Germinal center (tissue), 1 donor: Measurements from ENCODE around the gene DHX57.
"Not testable (repeated sequence)": the region's sequence is repeated elsewhere in the genome, so short reads cannot be mapped to it uniquely, and the experiment has no call there.

Experiments
- DNase-seq: peaks from one replicate; pipeline ENCODE4 v3.0.0; 2012; ENCODE audit warnings: mixed read lengths, low spot score

The DHX57 gene

DNA sequence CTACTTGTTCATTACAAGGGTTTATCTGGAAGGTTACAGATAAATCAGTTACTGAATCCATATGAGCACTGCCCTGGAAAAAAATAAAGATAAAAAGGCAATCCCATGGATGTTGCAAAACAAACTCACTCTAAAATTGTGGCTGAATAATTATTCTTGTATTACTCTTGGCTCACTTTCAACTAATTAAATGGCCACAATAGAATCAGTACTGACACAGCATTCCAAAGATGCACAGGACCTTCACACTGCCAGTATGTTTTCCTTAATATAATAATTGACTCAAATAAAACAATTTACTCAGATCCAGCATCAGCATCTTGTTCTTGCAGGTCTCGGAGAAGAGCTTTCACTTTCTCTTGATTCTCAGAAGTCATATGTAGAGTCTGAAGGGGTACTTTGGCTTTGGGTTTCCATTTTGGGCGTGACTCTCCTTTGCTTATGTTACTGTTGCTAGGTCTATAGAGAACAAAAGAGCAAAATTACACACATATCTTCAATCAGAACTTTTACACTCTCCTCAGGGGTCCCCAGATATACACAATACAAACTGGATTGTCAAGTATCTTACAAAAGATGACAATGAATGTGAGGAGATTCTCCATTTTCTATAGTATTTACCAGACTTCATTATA lies 12.6 kb downstream of the DHX57 start:
- DNase-seq = no peak

DNA sequence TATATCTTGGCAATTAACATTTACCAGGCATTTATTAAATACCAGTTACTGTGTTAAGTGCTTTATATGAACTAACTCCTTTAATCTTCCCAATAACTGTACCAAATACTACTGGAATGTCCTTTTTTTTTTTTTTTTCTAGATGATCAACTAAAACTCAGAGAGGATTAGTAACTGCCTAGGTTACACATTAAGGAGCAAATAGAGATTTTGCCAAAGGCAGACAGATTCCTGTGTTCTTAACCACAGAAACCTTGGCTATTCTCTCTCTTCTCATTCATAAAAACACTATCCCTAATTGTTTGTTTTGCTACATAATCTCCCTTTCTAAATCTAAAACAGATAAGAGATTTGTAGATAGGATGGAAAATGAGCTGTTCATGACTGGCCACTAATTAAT lies 13.3 kb downstream of the DHX57 start:
- DNase-seq = no peak

DNA sequence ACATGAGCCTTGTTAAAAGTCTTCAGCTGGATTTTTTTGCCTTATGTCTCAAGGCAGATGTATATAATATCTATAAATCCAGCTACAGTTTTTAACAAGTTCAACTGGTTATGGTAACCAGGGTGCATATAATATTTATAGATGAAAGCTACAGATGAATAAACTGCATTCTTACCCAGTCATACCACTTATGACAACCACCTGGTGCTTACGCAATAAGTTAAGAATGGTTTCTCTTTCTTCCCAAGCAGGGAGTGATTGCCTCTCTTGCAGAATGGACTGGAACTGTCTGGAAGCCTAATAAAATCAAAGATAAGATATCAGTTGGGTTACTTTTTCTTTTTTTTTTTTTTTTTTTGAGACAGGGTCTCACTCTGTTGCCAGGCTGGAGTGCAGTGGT lies 19.6 kb downstream of the DHX57 start:
- no peak for DNase-seq

DNA sequence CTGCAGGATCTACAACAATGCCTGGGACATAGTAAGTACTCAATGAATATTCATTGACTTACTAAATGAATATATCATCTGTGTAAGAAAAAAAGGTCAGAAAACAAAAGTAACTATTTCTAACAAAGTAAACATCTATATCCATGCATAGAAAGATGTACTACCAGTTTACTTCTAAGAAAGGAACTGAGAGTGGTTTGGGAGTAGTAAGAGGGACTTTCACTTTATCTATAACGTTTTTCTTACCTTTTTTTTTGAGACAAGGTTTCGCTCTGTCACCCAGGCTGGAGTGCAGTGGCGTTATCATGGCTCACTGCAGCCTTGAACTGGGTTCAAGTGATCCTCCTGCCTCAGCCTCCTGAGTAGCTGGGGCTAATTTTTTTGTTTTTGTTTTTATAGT lies 25.7 kb downstream of the DHX57 start:
- no peak for DNase-seq

GRCh38 chr2:38836791-38837190 lies 38.9 kb downstream of the DHX57 start:
- DNase-seq = no peak

DNA sequence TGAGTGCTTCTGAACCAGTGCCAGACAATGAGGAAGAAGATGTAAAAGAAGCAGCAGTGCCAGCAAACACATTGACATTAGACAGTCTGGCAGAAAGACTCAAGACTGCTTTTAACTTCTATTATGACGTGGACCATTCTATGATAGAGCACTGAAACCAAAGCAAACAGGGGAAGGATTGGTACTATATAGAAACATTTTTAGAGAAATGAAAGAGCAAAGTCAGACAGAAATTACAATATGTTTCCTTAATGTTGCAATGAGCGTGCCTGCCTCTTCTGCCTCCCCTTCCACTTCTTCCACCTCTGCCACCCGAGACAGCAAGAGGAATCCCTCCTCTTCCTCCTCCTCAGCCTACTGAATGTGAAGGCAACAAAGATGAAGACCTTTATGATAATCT lies 39.7 kb downstream of the DHX57 start:
- DNase-seq = peak; percentile 14

DNA sequence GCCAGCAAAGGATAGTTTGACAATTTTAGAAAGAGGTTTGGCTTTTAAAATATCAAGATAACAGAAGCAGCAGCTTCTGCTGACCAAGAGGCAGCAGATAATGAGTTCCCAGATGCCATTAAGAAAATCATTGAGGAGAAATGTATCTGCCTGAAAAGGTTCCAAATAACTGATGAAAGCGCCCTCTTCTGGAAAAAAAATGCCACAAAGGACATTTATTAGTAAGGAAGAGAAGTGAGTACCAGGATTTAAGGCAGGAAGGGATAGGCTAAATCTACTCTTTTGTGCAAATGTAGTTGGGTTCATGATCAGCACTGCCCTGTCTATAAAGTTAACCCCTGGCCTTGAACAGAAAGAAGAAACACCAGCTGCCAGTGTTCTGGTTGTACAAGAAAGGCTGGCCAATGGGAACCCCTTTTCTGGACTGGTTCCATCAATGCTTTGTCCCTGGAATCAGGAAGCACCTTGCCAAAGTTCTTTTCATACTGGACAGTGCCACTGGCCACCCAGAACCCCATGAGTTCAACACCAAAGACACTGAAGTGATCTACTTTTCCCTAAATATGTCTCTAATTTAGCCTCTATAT lies 40.6 kb downstream of the DHX57 start:
- DNase-seq = no peak

GRCh38 chr2:38830526-38831159 lies 45.1 kb downstream of the DHX57 start:
- DNase-seq = no peak

GRCh38 chr2:38829971-38830370 lies 45.8 kb downstream of the DHX57 start:
- DNase-seq = no peak

DNA sequence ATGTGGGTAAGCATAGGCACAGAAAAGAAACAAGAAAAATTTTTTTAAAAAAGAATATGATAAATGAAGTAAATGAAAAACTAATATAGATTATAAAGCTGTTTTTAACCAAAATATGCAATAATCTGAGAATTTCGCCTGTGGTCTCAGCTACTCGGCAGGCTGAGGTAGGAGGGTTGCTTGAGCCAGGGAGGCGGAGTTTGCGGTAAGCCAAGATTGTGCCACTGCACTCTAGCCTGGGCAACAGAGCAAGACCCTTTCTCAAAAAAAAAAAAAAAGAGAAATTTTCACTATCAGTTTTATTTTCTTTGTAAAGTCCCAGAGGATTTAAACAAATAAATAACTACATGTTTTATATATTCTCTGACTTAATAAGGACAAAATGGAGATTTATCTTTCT lies 47.3 kb downstream of the DHX57 start:
- no peak for DNase-seq

- not testable (repeated sequence) for DNase-seq
Measured at GRCh38 chr2:38827539-38828145, 48.1 kb downstream of the DHX57 start.

- DNase-seq = no peak
Measured at GRCh38 chr2:38825956-38826355, 49.8 kb downstream of the DHX57 start.

GRCh38 chr2:38824906-38825305 lies 50.8 kb downstream of the DHX57 start:
- DNase-seq = no peak

- DNase-seq = no peak
Measured at GRCh38 chr2:38823386-38823785, 52.3 kb downstream of the DHX57 start.

DNA sequence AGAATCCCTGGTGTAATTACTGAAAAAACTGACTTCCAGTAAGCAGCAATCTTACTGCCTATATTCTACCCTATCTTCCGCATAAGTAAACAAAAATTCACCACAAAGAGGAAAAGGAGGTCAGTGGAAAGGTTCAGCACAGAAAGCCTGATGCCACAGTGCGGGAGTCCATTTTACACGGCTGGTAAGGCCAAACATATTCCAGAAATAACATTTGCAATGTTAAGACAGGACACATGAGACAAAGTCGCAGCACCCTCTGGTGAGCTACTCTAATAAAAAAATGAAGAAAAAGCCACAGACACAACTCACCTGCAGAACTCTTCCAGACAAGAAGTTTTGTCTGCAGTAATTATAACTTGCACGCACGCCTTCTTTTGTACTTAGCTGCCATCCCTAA lies 57.2 kb downstream of the DHX57 start:
- no peak for DNase-seq

DNA sequence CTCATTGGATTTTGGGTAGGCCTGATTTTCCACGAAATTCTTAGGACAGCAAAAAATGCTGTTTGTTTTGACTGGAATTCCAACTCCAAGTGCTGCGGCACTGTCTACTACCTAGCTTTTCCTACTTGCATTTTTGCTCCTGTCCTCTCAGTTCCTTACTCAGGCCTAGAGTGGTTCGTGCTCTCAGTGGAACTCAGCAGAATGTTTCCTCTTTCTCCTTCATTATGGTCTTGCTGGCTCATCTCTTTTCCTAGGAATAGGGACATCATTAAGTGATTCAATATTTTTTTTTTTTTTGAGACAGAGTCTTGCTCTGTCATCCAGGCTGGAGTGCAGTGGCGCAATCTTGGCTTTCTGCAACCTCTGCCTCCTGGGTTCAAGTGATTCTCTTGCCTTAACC lies 59.8 kb downstream of the DHX57 start:
- DNase-seq = no peak

DNA sequence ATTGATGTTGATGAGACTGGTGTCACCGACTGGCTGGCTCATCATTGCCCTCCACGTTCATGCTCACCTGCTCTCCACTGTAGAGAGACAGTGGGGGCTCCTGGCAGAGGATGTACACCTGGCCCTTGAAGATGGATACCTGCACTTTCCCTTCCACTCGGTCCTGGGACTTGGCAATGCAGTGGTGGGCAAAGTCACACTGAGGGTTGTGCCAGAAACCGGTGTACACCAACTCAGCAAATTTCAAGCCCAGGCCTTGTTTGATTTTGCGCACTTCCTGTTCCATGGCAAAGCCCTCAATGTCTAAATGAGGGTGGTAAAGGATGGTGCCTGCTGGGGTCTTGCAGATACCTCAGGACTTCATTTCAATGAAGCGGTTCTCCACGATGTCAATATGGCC lies 65.2 kb downstream of the DHX57 start:
- no peak for DNase-seq

GRCh38 chr2:38808677-38809076 lies 67.1 kb downstream of the DHX57 start:
- DNase-seq = no peak

DNA sequence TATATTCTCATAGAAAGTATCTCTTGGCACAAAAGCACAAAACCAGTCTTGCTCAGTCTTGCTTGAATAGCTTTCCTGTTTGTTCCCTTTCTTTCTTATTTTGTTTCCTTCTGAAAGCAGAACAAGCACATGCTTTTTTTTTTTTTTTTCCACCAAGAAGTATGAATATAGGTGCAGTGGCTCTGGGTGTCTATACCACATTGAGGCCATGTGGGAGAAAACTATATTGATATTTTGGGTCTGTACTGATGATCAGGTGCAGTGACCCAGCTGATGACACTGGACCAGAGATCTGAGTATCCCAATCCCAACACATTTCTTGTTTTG lies 69.0 kb downstream of the DHX57 start:
- DNase-seq = no peak

GRCh38 chr2:38806015-38806732 lies 69.6 kb downstream of the DHX57 start:
- DNase-seq = peak; percentile 28

DNA sequence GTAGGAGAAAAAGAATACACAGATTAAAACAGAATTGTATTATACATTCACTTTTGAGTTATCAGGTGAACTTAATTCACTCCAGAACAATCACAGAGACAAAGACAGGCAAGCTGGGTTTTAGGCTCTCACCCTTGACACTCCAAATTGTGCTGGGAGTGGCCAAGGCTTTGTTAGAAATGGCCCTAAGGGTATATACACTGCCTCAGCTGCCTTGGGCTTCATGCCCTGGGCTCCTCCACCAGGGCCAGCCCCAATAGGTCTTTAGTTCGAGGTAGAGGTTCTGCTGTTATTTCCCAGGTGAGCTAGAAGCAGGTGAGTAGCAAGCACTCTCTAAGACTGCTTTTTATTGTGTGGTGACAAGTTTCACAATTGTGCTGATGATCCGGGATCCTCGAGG lies 77.8 kb downstream of the DHX57 start:
- DNase-seq = no peak

- no peak for DNase-seq
Measured at GRCh38 chr2:38797250-38797676, 78.5 kb downstream of the DHX57 start.

GRCh38 chr2:38795016-38795415 lies 80.7 kb downstream of the DHX57 start:
- not testable (repeated sequence) for DNase-seq
